IMR-90 (cell line): ENCODE data around the gene RALGPS2.

Source experiments
- BHLHE40 ChIP-seq: fragments of 150-350 bp; IDR thresholded peaks from 2 replicates; pipeline ENCODE4 v1.6.1; 2016; ENCODE audit warnings: mild to moderate bottlenecking, low read depth, low read length
- CEBPB ChIP-seq: IDR thresholded peaks from 2 replicates; pipeline ENCODE4 v1.6.1; 2012; ENCODE audit warnings: low read depth, low read length, improper control_type of control experiment
- CTCF ChIP-seq: conservative IDR thresholded peaks from 2 replicates; pipeline ENCODE4 v1.5.1; 2012; ENCODE audit warnings: mild to moderate bottlenecking, low read depth, low read length, improper control_type of control experiment
- FOS ChIP-seq: fragments of 150-350 bp; IDR thresholded peaks from 2 replicates; pipeline ENCODE4 v1.6.1; 2016; ENCODE audit warnings: low read depth, low read length
- MXI1 ChIP-seq: IDR thresholded peaks from 2 replicates; pipeline ENCODE4 v1.6.1; 2012; ENCODE audit warnings: low read depth, mild to moderate bottlenecking, low read length, moderate library complexity, borderline replicate concordance
- NFE2L2 ChIP-seq: fragments of 150-350 bp; IDR thresholded peaks from 2 replicates; pipeline ENCODE4 v1.6.1; 2016; ENCODE audit warnings: low read depth, mild to moderate bottlenecking, low read length
- POLR2A ChIP-seq: IDR thresholded peaks from 2 replicates; pipeline ENCODE4 v1.6.1; 2012; ENCODE audit warnings: mild to moderate bottlenecking, low read depth, low read length
- RAD21 ChIP-seq: IDR thresholded peaks from 2 replicates; pipeline ENCODE4 v1.6.1; 2012; ENCODE audit warnings: low read length, improper control_type of control experiment
- RCOR1 ChIP-seq: IDR thresholded peaks from 2 replicates; pipeline ENCODE4 v1.6.1; 2012; ENCODE audit warnings: mild to moderate bottlenecking, low read length, improper control_type of control experiment; ENCODE audit not compliant: insufficient replicate concordance
- SMC3 ChIP-seq: fragments of 150-350 bp; IDR thresholded peaks from 2 replicates; pipeline ENCODE4 v1.6.1; 2016; ENCODE audit warnings: low read depth, mild to moderate bottlenecking, antibody characterized with exemption, low read length, moderate library complexity

- no peak for TF ChIP-seq RAD21
- TF ChIP-seq POLR2A: no peak
- TF ChIP-seq CEBPB: no peak
- no peak for TF ChIP-seq SMC3
- no peak for TF ChIP-seq CTCF
- no peak for TF ChIP-seq MXI1
- no peak for TF ChIP-seq BHLHE40
- TF ChIP-seq FOS: no peak
- TF ChIP-seq NFE2L2: no peak
- no peak for TF ChIP-seq RCOR1
These were observed 226.6 kb downstream of the RALGPS2 start for GRCh38 chr1:178951600-178951999.
